K562 (cell line): Measurements from ENCODE around the gene NOM1. TPM values are rescaled to one million over a fixed set of nuclear protein-coding genes. Genes with fewer than 3 reads are reported as not detected.

Experiments used
- CAMTA2 ChIP-seq: fragments of 250-450 bp; sonication (Bioruptor Pico); conservative IDR thresholded peaks from 2 replicates; pipeline ENCODE4 v1.5.1; 2022
- CSDE1 ChIP-seq, 2 experiments: fragments of 450-650 bp; IDR thresholded peaks; 2 replicates each; pipeline ENCODE4 v1.6.1; 2016; ENCODE audit warnings: mild to moderate bottlenecking in 1 of 2
- CTCF ChIP-seq, 3 experiments: IDR thresholded peaks in 2 of 3; conservative IDR thresholded peaks in 1 of 3; 2 replicates each; pipeline ENCODE4 v1.5.1; 2011 to 2012; ENCODE audit warnings: low read length in 3 of 3, mild to moderate bottlenecking in 3 of 3, control low read depth in 2 of 3, improper control_type of control experiment in 1 of 3, inconsistent platforms in 1 of 3, low read depth in 1 of 3, mixed read lengths in 1 of 3, moderate library complexity in 1 of 3; ENCODE audit not compliant: insufficient read depth in 2 of 3
- FOXO4 ChIP-seq: fragments of 450-650 bp; formaldehyde crosslinking; IDR thresholded peaks from 2 replicates; pipeline ENCODE4 v1.4.0; 2020; ENCODE audit warnings: mild to moderate bottlenecking, moderate library complexity
- GMEB1 ChIP-seq: fragments of 250-450 bp; sonication (Bioruptor Pico); IDR thresholded peaks from 2 replicates; pipeline ENCODE4 v1.4.0; 2020; ENCODE audit warnings: mild to moderate bottlenecking
- HNRNPL ChIP-seq: fragments of 200-400 bp; formaldehyde crosslinking; IDR thresholded peaks from 2 replicates; pipeline ENCODE4 v1.6.1; 2017; ENCODE audit warnings: low read depth, mild to moderate bottlenecking, low read length
- MLLT1 ChIP-seq, 2 experiments: fragments of 450-650 bp; IDR thresholded peaks; 2 replicates each; pipeline ENCODE4 v1.6.1; 2016
- SIN3A ChIP-seq, 2 experiments: fragments of 150-350 bp in 1 of 2; IDR thresholded peaks; 2 replicates each; pipeline ENCODE4 v1.6.1; 2011 to 2016; ENCODE audit warnings: borderline replicate concordance in 2 of 2, low read depth in 2 of 2, low read length in 2 of 2, mild to moderate bottlenecking in 2 of 2, moderate library complexity in 2 of 2; ENCODE audit not compliant: control insufficient read depth in 1 of 2
- TBL1XR1 ChIP-seq, 2 experiments: IDR thresholded peaks; 2 replicates each; pipeline ENCODE4 v1.6.1; 2012; ENCODE audit warnings: improper control_type of control experiment in 2 of 2, low read length in 2 of 2, mild to moderate bottlenecking in 1 of 2
- THRAP3 ChIP-seq: fragments of 450-650 bp; IDR thresholded peaks from 2 replicates; pipeline ENCODE4 v1.6.1; 2016; ENCODE audit warnings: mild to moderate bottlenecking, inconsistent platforms, borderline replicate concordance
- YBX1 ChIP-seq: fragments of 450-650 bp; IDR thresholded peaks from 2 replicates; pipeline ENCODE4 v1.7.1; 2016; ENCODE audit warnings: mild to moderate bottlenecking
- ZNF133 ChIP-seq: fragments of 250-450 bp; sonication (Bioruptor Pico); IDR thresholded peaks from 2 replicates; pipeline ENCODE4 v1.4.0; 2020; ENCODE audit warnings: mild to moderate bottlenecking
- ZNF232 ChIP-seq: sonication (generic); formaldehyde crosslinking; IDR thresholded peaks from 2 replicates; pipeline ENCODE4 v1.8.0; 2022; ENCODE audit warnings: mild to moderate bottlenecking, missing genetic modification reagents
- ZNF316 ChIP-seq: fragments of 450-650 bp; IDR thresholded peaks from 2 replicates; pipeline ENCODE4 v1.6.1; 2016
- ZNF384 ChIP-seq: IDR thresholded peaks from 2 replicates; pipeline ENCODE4 v1.6.1; 2012; ENCODE audit warnings: low read depth, low read length, improper control_type of control experiment
- ZNF518B ChIP-seq: fragments of 250-450 bp; sonication (Bioruptor Pico); IDR thresholded peaks from 2 replicates; pipeline ENCODE4 v1.5.0; 2021; ENCODE audit warnings: mild to moderate bottlenecking, moderate library complexity
- ZNF644 ChIP-seq: fragments of 200-800 bp; sonication (Bioruptor generic); IDR thresholded peaks from 2 replicates; pipeline ENCODE4 v1.6.1; 2016; ENCODE audit warnings: low read depth, missing genetic modification characterization, missing compliant biosample characterization
- polyA plus RNA-seq, 8 experiments: library from polyadenylated mRNA; depleted of rRNA in 4 of 8; stranded (reverse) in 5 of 8; unstranded in 3 of 8; fragments of >200 nt; fragmentation: Nextera tagmentation in 2 of 8; fragmentation: Illumina TruSeq in 1 of 8; extraction: Ambion mirVana in 2 of 8; extraction: Trizol in 1 of 8; gene quantifications; 2 replicates each; pipeline versions ENCODE4 v1.2.1 to v1.2.3, GENCODE V29; 2011 to 2014; ENCODE audit warnings: inconsistent platforms in 1 of 8, missing spikeins in 1 of 8
- total RNA-seq, 7 experiments: library from RNA; depleted of rRNA in 6 of 7; stranded (reverse); fragments of >200 nt in 6 of 7; fragmentation: Illumina TruSeq in 2 of 7; extraction: Trizol in 2 of 7; gene quantifications; 2 replicates each; pipeline versions ENCODE4 v1.2.1 to v1.2.3, GENCODE V29; 2011 to 2021; ENCODE audit warnings: low replicate concordance in 1 of 7

Gene NOM1
- total and polyA plus RNA-seq, 9 of the 15 experiments (the other 6 are each of a cell fraction or from before 2014, with no cell fraction given) = 6.8 to 47.3 (median 37.4) TPM

GRCh38 chr7:156949541-156950380 lies at the start of gene NOM1 (continued):
- TF ChIP-seq MLLT1 (IDR thresholded peaks at IDR 0.05) (no peak), CTCF (IDR thresholded peaks at IDR 0.05 in 2 of 3, conservative IDR thresholded peaks at IDR 0.05 in 1 of 3; ENCODE audit: insufficient read depth in 2 of 3, low read depth in 1 of 3, low read length in 3 of 3) (peak; percentile 71 to 93 (median 90)), THRAP3 (no peak), ZNF518B (CRISPR knock-in tag) (no peak), ZNF384 (0 out of 2 replicates have a peak, but pooled peaks have one; percentile 10), SIN3A (IDR thresholded peaks at IDR 0.05; ENCODE audit: borderline replicate concordance in 2 of 2, control insufficient read depth in 1 of 2, low read depth in 2 of 2, low read length in 2 of 2) (peak; percentile 95 to 98), GMEB1 (peak; percentile 85), TBL1XR1 (IDR thresholded peaks at IDR 0.05; ENCODE audit: low read length in 2 of 2) (no peak), CSDE1 (IDR thresholded peaks at IDR 0.05) (peak in 1 of 2 experiments; percentile 13; a peak in 1 of 4 replicates), CAMTA2 (peak; percentile 18; the same call in 1 of the 2 replicates), ZNF644 (no peak), ZNF133 (no peak), ZNF232 (CRISPR knock-in tag) (peak; percentile 83; the same call in 1 of the 2 replicates), ZNF316 (0 out of 2 replicates have a peak, but pooled peaks have one; percentile 10), YBX1 (no peak), HNRNPL (peak; percentile 77; the same call in 1 of the 2 replicates), FOXO4 (CRISPR knock-in tag) (no peak)
